ENCODE measurements around the gene TNFRSF18.

The TNFRSF18 gene

DNA sequence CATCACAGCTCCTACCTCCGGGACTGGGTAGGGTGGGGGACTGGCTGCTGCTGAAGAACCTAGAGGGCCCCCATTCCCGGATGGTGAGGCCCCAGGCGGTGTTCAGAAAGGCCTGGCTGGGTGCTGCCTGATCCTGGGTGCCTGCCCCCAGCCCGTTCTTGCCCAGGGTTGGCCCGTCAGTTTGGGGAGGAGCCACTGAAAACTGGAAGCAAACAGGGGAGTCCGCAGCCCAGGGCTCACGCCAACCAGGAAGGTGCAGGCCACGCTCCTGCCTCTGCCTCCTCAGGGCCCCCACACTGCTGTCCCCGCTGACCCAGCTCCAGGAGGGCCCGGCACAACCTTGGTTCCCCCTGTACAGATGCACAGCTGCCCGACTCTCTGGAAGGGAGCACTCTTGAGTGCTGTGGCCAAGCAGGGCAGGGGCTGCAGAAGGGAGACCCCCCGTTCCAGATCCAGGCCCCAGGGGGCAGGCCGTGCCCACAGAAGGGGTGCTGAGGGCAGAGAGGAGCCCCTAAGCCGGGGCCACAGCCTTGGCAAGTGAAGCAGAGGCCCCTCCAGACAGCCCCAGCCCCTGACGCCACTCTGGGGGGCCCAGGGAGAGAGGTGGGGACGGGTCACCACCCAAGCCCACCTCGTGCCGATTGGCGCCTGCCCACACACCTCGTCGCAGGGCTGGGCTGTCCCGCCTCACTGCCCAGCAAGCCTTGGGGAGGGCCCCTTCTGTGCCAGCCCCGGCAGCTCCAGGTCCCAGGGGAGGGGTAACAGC is 34.6 kb upstream of the TNFRSF18 start:
- no peak for DNase-seq (ENCODE audit: low read depth)

DNA sequence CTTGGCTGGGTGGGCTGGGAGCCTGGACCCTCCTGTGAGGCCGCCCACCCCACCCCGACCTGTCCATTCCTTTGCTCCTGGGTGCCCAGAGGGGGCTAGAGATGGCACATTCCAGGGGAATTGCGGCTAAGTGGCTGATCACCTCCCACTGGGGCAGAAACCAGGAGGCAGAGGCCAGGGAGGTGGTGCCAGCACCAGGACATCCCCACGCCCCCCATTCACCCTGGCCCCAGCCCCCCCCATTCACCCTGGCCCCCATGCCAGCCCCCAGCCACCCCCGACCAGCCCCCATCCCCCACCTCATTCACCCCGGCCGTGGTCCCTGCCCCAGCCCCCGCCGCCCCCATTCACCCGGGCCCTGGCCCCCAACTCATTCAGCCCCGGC is 33.9 kb upstream of the TNFRSF18 start:
- DNase-seq (ENCODE audit: low read depth) = no peak

- DNase-seq (ENCODE audit: low read depth) = no peak
These were observed 33.4 kb upstream of the TNFRSF18 start for GRCh38 chr1:1239614-1240347.

DNA sequence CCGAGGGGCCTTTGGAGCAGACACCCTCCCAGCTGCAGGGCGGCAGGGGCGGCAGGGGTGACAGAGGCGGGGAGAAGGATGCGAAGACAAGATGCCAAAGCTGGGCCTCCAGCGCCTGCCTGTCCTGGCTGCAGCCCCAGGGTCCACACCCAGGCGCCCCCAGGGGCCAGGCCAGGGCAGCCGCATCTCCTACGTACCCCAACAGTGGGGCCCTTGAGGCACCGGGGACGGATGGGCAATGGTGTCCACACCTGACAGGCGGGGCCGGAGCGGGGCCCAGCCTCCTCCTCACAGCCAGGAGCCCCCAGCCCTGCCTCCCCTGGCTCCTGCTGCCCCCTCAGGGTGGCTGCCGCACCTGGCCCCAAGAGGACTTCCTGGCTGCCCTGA is 32.8 kb upstream of the TNFRSF18 start:
- no peak for DNase-seq (ENCODE audit: low read depth)

DNA sequence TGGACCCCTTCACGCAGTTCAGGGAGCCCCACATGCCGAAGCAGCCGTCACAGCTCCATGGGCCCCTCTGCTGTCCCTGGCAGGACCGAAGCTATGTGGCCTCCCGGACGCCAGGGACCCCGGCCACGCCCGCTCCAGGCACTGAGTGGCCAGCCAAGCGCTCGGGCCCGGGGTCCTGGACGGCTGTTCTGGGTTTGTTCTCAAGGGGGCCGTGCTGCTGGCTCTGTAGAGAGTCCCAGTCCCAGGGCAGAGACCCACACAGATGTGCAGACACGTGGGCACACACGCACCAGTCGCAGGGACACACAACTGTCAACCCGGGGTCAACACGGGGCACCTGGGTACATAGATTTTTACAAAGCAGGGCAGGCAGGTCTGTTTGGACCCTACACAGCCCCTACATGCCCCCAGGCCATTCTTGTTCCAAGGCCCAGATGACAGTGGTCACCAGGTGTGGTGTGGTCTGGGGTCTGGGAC is 32.3 kb upstream of the TNFRSF18 start:
- DNase-seq (ENCODE audit: low read depth) = no peak

DNA sequence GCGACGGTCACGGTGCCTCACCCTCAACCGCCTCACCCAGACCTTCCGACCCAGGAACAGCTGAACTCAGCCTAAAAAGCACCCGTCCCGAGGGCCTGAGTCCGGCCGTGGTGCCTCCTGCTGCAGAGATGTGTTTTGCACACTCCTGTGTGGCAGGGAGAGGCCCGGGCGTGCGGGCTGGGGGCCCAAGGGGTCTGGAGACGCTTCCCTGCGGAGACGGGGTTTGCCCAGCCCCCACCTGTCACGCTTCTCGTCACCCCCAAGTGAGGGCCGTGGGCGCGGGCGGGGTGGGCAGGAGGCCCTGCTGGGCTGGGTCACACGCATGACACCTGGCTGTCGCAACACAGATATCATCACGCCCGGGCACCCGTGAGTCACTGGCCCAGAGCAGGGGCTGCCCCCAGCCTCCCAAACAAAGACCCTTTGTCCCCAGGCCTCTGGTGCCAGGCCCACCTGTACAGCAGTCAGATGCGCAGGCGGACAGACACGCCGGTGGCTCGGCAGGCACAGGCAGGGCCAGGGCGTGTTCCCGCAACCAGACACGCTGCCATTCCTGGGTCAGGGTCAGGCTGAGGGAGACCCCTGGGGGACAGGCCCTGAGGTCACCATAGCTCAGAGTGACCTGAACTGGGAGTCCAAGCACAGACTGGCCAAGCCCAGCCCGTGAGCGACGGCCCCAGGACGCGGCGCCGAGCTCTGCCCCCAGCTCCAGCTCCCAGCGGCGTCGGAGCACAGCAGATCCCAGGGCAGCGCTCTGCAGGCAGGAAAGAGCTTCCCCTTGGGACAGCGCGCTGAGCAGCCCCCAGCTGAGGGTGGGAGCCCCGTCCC is 31.7 kb upstream of the TNFRSF18 start:
- no peak for DNase-seq (ENCODE audit: low read depth)

GRCh38 chr1:1236945-1237873 is 30.8 kb upstream of the TNFRSF18 start:
- DNase-seq (ENCODE audit: low read depth) = no peak

- no peak for DNase-seq (ENCODE audit: low read depth)
These were observed 29.9 kb upstream of the TNFRSF18 start for GRCh38 chr1:1236176-1236763.

DNA sequence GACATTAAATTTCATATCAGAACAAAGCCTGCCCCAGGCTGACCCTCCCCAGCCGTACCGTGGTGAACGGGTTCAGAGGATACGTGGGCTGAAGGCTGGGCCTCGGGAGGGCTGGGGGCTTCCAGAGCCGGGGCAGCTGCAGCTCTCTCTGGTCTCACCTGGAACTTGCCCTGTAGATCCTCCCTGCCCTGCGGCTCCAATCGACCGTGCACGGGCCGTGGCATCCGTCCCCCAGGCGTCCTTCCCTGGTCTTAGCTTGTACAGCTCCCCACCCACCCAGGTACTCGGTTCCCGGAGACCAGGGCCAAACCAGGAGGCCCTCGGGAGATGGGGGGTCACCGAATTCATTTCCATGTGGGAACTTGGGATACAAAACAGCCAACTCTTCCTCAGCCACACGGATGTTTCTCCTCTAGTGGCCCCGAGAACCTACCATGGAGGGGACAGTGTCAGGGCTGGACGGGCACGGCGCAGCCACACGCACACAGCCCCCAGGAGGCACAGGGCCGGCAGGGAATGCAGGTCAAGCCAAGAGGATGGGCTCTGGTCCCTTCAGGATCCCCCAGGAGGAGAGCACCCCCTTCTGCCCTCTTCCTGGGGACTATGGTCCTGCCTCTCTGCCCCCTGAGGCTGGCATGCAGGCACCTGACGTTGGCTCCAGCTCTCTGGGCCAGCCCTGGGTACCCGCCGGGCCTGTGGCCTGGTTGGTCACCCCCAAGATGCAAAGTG is 28.8 kb upstream of the TNFRSF18 start:
- no peak for DNase-seq (ENCODE audit: low read depth)

GRCh38 chr1:1234180-1234808 is 27.9 kb upstream of the TNFRSF18 start:
- no peak for DNase-seq (ENCODE audit: low read depth)

GRCh38 chr1:1233567-1233892 is 27.1 kb upstream of the TNFRSF18 start:
- no peak for DNase-seq (ENCODE audit: low read depth)

DNA sequence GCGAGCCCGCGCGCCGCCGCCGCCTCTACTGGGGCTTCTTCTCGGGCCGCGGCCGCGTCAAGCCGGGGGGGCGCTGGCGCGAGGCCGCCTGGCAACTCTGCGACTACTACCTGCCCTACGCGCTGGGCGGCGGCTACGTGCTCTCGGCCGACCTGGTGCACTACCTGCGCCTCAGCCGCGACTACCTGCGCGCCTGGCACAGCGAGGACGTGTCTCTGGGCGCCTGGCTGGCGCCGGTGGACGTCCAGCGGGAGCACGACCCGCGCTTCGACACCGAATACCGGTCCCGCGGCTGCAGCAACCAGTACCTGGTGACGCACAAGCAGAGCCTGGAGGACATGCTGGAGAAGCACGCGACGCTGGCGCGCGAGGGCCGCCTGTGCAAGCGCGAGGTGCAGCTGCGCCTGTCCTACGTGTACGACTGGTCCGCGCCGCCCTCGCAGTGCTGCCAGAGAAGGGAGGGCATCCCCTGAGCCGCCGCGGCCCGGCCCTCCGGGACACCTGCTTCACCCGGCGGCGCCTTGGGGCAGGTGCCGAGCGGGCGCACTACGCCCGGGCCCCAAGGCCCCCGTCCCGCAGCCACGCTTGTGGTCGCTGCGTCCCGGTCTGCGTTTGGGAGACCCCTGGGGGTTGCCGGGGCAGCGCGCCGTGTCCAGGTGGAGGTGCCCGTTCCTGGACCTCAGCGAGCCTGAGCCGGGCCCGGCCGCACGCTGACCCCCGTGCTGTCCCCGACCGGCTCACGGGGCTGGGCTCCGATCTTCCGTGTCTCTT is 26.6 kb upstream of the TNFRSF18 start:
- DNase-seq (ENCODE audit: low read depth) = no peak

DNA sequence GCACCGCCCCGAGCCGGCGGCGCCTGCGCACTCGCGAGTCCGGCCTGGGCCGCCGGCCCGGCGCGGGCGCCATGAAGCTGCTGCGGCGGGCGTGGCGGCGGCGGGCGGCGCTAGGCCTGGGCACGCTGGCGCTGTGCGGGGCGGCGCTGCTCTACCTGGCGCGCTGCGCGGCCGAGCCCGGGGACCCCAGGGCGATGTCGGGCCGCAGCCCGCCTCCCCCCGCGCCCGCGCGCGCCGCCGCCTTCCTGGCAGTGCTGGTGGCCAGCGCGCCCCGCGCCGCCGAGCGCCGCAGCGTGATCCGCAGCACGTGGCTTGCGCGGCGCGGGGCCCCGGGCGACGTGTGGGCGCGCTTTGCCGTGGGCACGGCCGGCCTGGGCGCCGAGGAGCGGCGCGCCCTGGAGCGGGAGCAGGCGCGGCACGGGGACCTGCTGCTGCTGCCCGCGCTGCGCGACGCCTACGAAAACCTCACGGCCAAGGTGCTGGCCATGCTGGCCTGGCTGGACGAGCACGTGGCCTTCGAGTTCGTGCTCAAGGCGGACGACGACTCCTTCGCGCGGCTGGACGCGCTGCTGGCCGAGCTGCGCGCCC is 25.9 kb upstream of the TNFRSF18 start, which contains the start of gene B3GALT6:
TSS of gene B3GALT6 (plus strand) at position 30 of the 588 bp plus-strand sequence. CDS start at position 72, 42 bp downstream.
- DNase-seq (ENCODE audit: low read depth) = no peak

- peak; percentile 95 for DNase-seq (ENCODE audit: low read depth)
These were observed 25.2 kb upstream of the TNFRSF18 start, which contains the start of gene SDF4 for GRCh38 chr1:1231400-1232207. SDF4 (minus strand) TSS chr1:1232001; CDS start chr1:1228772, 3,229 bp downstream.

DNA sequence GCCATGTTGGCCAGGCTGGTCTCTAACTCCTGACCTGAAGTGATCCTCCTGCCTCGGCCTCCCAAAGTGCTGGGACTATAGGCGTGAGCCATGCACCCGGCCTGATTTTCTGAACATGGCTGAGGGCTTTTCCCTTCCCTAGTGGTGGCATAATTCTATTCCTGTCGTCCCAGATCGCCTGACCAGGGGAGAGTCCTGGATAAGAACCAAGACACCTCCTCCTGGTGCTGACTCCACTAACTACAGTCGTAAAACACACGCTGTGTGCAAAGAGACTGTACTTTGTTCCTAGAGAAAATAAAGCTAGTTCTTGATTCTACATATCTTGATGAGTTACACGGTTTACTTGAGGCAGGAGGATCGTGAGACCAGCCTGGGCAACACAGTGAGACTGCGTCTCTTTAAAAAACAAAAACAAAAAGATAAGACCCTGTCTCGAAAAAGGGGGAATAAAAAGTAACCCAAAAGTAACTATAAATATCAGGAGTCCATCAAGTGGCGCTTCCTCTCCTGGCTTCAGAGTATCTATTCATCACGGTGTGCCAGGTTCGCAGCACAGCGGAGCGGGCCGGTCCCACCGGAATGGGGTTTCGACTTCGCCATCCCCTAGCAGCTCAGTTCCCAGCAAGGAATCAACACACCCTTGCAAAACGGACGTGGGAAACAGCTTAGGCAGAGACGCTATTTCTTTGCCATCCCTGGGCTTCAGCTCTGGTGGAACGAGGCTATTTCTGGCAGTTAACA is 24.4 kb upstream of the TNFRSF18 start:
- DNase-seq (ENCODE audit: low read depth) = no peak

DNA sequence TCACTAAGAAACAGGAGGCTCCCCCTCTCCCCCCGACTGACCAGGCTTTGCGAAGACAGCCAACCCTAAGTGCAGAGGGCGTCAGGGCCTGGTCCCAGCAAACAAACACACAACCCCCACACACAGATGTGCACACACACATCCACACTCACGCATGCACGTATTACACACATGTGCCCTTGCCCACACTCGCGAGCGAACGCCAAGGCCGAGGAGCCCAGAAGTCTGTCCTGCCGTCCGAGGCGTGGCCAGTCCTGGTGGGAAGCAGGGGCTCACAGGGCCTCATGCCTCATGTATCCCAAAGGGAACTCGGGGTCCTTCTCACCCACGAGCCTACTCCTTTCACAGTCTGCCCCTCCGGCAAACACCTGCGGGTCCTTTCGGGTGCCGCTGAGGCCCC is 23.4 kb upstream of the TNFRSF18 start:
- DNase-seq (ENCODE audit: low read depth) = no peak
